GM10266 (cell line): ENCODE measurements around the gene GPBAR1.
"Not testable (repeated sequence)": the region's sequence is repeated elsewhere in the genome, so short reads cannot be mapped to it uniquely, and the experiment has no call there.

Source experiments
- DNase-seq: peaks from one replicate; pipeline ENCODE4 v3.0.0; 2012; ENCODE audit errors: extremely low spot score
- TF ChIP-seq, protein P1 (sequence below): IDR thresholded peaks from 2 replicates; pipeline ENCODE4 v1.5.1; 2012; ENCODE audit warnings: mild to moderate bottlenecking, low read depth; ENCODE audit not compliant: control insufficient read depth, insufficient read depth; ENCODE audit errors: missing control alignments

GPBAR1 gene

DNA sequence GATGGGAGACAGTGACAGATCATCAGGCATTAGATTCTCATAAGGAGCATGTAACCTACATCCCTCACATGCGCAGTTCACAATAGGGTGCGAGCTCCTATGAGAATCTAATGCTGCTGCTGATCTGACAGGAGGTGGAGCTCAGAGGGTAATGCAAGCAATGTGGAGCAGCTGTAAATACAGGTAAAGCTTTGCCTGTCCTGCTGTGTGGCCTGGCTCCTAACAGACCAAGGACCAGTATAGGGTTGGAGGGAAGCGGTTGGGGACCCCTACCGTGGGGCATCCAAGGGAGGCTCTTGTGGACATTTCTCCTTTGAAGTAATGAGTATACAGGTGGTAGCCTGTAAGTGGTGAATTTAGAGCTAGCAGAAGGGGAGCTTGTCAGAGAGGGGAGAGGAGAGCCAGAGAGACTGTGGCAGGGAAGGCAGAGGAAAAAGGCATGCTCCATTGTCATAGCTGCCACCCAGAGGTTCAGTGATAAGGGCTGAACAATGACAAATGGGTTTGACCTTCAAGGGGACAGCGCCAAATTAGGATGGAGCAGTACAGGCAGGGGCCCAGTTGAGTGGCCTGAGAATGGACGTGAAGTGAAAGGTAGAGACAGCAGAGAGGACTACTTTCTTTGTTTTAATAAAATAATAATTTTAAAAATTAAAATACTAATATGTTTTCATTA, 46.7 kb downstream of the GPBAR1 start:
- TF ChIP-seq, protein P1, sequence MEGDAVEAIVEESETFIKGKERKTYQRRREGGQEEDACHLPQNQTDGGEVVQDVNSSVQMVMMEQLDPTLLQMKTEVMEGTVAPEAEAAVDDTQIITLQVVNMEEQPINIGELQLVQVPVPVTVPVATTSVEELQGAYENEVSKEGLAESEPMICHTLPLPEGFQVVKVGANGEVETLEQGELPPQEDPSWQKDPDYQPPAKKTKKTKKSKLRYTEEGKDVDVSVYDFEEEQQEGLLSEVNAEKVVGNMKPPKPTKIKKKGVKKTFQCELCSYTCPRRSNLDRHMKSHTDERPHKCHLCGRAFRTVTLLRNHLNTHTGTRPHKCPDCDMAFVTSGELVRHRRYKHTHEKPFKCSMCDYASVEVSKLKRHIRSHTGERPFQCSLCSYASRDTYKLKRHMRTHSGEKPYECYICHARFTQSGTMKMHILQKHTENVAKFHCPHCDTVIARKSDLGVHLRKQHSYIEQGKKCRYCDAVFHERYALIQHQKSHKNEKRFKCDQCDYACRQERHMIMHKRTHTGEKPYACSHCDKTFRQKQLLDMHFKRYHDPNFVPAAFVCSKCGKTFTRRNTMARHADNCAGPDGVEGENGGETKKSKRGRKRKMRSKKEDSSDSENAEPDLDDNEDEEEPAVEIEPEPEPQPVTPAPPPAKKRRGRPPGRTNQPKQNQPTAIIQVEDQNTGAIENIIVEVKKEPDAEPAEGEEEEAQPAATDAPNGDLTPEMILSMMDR: no peak
- DNase-seq: no peak

DNA sequence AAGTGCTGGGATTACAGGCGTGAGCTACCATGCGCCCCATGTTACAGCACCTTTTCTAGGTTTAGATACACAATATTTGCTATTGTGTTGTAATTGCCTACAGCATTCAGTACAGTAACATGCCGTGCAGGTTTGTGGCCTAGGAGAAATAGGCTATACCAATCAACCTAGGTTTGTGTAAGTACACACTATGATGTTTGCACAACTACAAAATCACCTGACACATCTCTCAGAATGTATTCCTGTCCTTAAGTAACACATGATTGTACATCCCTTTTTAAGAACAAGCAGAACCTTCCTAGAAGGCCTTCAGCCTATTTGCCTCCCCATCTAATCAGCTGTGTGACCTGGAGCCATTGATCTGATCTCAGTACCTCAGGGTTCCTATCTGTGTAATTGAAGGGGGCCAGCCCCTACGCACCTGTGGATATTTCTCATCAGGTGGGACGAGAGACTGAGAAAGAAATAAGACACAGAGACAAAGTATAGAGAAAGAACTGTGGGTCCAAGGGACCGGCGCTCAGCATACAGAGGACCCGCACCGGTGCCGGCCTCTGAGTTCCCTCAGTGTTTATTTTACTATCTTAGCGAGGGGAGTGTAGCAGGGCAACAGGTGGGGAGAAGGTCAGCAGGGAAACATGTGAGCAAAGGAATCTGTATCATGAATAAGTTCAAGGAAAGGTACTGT, 50.2 kb downstream of the GPBAR1 start:
- TF ChIP-seq, protein P1: no peak
- no peak for DNase-seq

DNA sequence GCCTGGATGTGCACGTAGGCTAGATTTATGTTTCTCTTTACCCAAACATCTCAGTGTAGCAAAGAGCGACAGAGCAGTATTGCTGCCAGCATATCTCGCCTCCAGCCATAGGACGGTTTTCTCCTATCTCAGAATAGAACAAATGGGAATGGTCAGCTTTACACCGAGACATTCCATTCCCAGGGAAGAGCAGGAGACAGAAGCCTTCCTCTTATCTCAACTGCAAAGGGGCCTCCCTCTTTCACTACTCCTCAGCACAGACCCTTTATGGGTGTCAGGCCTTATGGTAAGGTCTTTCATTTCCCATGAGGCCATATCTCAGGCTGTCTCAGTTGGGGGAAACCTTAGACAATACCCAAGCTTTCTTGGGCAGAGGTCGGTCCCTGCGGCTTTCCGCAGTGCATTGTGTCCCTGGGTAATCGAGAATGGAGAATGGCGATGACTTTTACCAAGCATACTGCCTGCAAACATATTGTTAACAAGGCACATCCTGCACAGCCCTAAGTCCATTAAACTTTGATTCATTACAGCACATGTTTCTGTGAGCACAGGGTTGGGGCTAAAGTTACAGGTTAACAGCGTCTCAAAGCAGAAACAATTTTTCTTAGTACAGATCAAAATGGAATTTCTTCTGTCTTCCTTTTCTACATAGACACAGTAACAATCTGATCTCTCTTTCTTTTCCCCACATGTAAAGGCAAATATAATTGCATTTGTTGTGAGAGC, 50.9 kb downstream of the GPBAR1 start:
- not testable (repeated sequence) for DNase-seq

DNA sequence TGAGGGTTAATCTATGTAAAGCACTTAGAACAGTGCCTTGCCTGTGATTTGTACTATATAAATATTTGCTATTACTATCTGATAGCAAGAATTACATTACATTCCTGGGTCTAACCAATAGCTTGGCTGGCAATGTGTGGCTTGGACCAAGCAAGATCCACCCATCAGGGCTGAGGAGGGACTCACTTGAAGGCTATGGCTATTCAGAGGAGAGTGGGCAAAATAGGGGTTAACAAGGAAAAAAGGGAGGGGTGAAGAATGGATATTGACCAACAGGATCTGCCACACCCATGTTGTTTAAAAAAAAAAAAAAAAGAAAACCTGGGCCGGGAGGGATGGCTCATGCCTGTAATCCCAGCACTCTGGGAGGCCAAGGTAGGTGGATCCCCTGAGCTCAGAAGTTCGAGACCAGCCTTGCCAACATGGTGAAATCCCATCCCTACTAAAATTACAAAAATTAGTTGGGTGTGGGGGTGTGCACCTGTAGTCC, 51.5 kb downstream of the GPBAR1 start:
- TF ChIP-seq, protein P1: no peak
- no peak for DNase-seq

DNA sequence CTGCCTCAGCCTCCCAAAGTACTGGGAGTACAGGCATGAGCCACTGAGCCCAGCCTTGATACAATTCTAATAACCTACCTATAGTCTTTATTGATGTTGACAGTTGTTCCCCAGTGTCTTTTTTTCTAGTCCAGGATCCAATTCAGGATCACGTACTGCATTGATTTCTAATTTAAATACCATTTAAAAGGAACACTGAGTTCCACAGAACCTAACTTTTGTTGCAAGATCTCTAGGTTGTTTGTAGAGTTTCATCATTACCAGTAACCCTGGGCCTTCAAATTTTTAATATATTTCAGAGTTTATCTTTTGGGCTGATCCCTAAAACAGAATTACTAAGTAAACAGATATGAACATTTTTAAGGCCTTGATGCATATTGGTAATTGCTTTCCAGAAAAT, 52.5 kb downstream of the GPBAR1 start:
- TF ChIP-seq, protein P1: no peak
- DNase-seq: no peak
